Aorta (tissue), 5 donors: ENCODE data around the gene TIAL1. TPM values are rescaled to one million over a fixed set of nuclear protein-coding genes. Genes with fewer than 3 reads are reported as not detected.
A peak's percentile ranks its signal among the peaks of the same experiment; 100 is the strongest.

Source experiments
- ATAC-seq: fragments of 200-7000 bp; cut with Tn5 transposase; one replicate; pipeline ENCODE4 v1.9.1; 2022; ENCODE audit warnings: moderate library complexity; ENCODE audit not compliant: low FRiP score
- DNase-seq, 2 donors: peaks; one replicate each; pipeline ENCODE4 v3.0.0-alpha.2; 2020
- H3K27ac ChIP-seq, 2 donors: one replicate each; pipeline ENCODE4 v1.5.1; 2013; ENCODE audit warnings: low read length in 2 of 2, mild to moderate bottlenecking in 2 of 2, moderate library complexity in 2 of 2, control low read depth in 1 of 2, inconsistent platforms in 1 of 2, low read depth in 1 of 2
- H3K27me3 ChIP-seq, 2 donors: one replicate each; pipeline ENCODE4 v1.6.1; 2013; ENCODE audit warnings: control low read depth in 1 of 2, low read length in 1 of 2, mild to moderate bottlenecking in 1 of 2, moderate library complexity in 1 of 2; ENCODE audit not compliant: insufficient read depth in 2 of 2, control insufficient read depth in 1 of 2
- H3K36me3 ChIP-seq, 2 donors: one replicate each; pipeline ENCODE4 v1.6.1; 2013; ENCODE audit warnings: control low read depth in 1 of 2, low read length in 1 of 2, mild to moderate bottlenecking in 1 of 2; ENCODE audit not compliant: insufficient read depth in 2 of 2, control insufficient read depth in 1 of 2
- H3K4me1 ChIP-seq, 2 donors: one replicate each; pipeline ENCODE4 v1.6.1; 2013; ENCODE audit warnings: low read length in 2 of 2, control low read depth in 1 of 2, mild to moderate bottlenecking in 1 of 2, moderate library complexity in 1 of 2; ENCODE audit not compliant: insufficient read depth in 2 of 2, control insufficient read depth in 1 of 2
- H3K4me3 ChIP-seq, 2 donors: one replicate each; pipeline ENCODE4 v1.5.1; 2013; ENCODE audit warnings: low read length in 2 of 2, control low read depth in 1 of 2, mild to moderate bottlenecking in 1 of 2
- H3K9me3 ChIP-seq: one replicate; pipeline ENCODE4 v1.6.1; 2013; ENCODE audit warnings: mild to moderate bottlenecking, low read length; ENCODE audit not compliant: control insufficient read depth
- WGBS, 2 donors: extraction: QIAGEN DNeasy Blood & Tissue Kit; methylation state at CpG; one replicate each; pipeline ENCODE4 v1.1.7; 2013; 5-methylcytosine and 5-hydroxymethylcytosine counted together
- intact Hi-C, 2 donors: fragments of 100-400 bp; cut with DNase I; formaldehyde crosslinking; loops; one replicate each; pipeline versions ENCODE4 v1.14.2 to v1.15.0; 2022
- polyA plus RNA-seq, 2 donors: library from polyadenylated mRNA; stranded (reverse); fragments of 200-250 nt; gene quantifications; one replicate each; pipeline ENCODE4 v1.2.3, GENCODE V29; 2013
- total RNA-seq, 2 donors: library from RNA; stranded (reverse); fragmentation: NEBNext Ultra II Directional; extraction: Animal tissue kit (Norgen Biotek cat#: 25700); gene quantifications; one replicate each; pipeline ENCODE4 v1.2.1, GENCODE V29; 2021
- donor health status: healthy with polysubstance abuse.
- donor health status: Bipolar disorder and iron deficiency.
- donor health status: DM: no; HTN: no; CAD: no.
- donor health status: DM: no; HTN: no; CAD: no.
- donor health status: DM: yes; HTN: yes; CAD: no.

Gene TIAL1
- total and polyA plus RNA-seq, 4 donors, result 29.2 to 123 (median 83.0) TPM

- Histone ChIP-seq H3K27ac (no peak overlapping the region), H3K36me3 (no peaks in the 10 kb centered on the region), H3K4me3 (no peak overlapping the region), H3K27me3 (no peaks in the 10 kb centered on the region), H3K4me1 (no peaks in the 10 kb centered on the region), H3K9me3 (no peaks in the 10 kb centered on the region)
- intact Hi-C loops, result no loop called here
- no peak for ATAC-seq
- DNase-seq, result no peak
- WGBS, 2 donors, result 75 to 79% methylated on average over 7 of the region's 7 CpGs
Measured at GRCh38 chr10:119638982-119639381, 42.2 kb upstream of the TIAL1 start.

GRCh38 chr10:119637631-119638030 is 40.9 kb upstream of the TIAL1 start:
- Histone ChIP-seq H3K4me1 (no peaks in the 10 kb centered on the region), H3K36me3 (no peaks in the 10 kb centered on the region), H3K27ac (no peak overlapping the region), H3K4me3 (no peak overlapping the region), H3K27me3 (no peaks in the 10 kb centered on the region), H3K9me3 (no peaks in the 10 kb centered on the region)
- WGBS, 2 donors, result 74 to 75% methylated on average over 4 of the region's 4 CpGs
- no peak for ATAC-seq
- no peak for DNase-seq
- intact Hi-C loops, result no loop called here

- intact Hi-C loops, result no loop called here
- DNase-seq, result no peak
- H3K4me3 ChIP-seq, result no peak overlapping the region
- no peak overlapping the region for H3K27ac ChIP-seq
- H3K36me3 ChIP-seq, result no peaks in the 10 kb centered on the region
- WGBS, 2 donors, result 53 to 64% methylated on average over 1 of the region's 1 CpG
- H3K9me3 ChIP-seq, result no peaks in the 10 kb centered on the region
- no peaks in the 10 kb centered on the region for H3K4me1 ChIP-seq
- peak; percentile 71 for ATAC-seq
- no peaks in the 10 kb centered on the region for H3K27me3 ChIP-seq
Measured at GRCh38 chr10:119634219-119634544, 37.4 kb upstream of the TIAL1 start.

GRCh38 chr10:119633538-119634218 is 36.9 kb upstream of the TIAL1 start:
- no peak for ATAC-seq
- H3K27ac ChIP-seq, result no peak overlapping the region

GRCh38 chr10:119630300-119630699 is 33.5 kb upstream of the TIAL1 start:
- Histone ChIP-seq H3K27ac (no peak overlapping the region), H3K27me3 (no peaks in the 10 kb centered on the region), H3K4me3 (no peak overlapping the region), H3K4me1 (no peaks in the 10 kb centered on the region), H3K9me3 (no peaks in the 10 kb centered on the region), H3K36me3 (no peaks in the 10 kb centered on the region)
- intact Hi-C loops, result no loop called here
- DNase-seq (no peak), ATAC-seq (no peak)
- WGBS, 2 donors, result 77 to 91% methylated on average over 5 of the region's 5 CpGs

More at GRCh38 chr10:119633538-119634218, 36.9 kb upstream of the TIAL1 start:
- Histone ChIP-seq H3K27me3 (no peaks in the 10 kb centered on the region), H3K9me3 (no peaks in the 10 kb centered on the region), H3K36me3 (no peaks in the 10 kb centered on the region), H3K4me3 (no peak overlapping the region), H3K4me1 (no peaks in the 10 kb centered on the region)
- WGBS, 2 donors, result 68 to 72% methylated on average over 3 of the region's 3 CpGs
- DNase-seq, result no peak
- intact Hi-C loops, result no loop called here

- no peak for DNase-seq
- intact Hi-C loops, result no loop called here
- Histone ChIP-seq H3K27me3 (no peaks in the 10 kb centered on the region), H3K4me3 (no peak overlapping the region), H3K9me3 (no peaks in the 10 kb centered on the region), H3K27ac (no peak overlapping the region), H3K4me1 (no peaks in the 10 kb centered on the region), H3K36me3 (no peaks in the 10 kb centered on the region)
- 97 to 99% methylated on average over 6 of the region's 6 CpGs for WGBS, 2 donors
- no peak for ATAC-seq
Measured at GRCh38 chr10:119625570-119626280, 29.0 kb upstream of the TIAL1 start.

- H3K36me3 ChIP-seq, result no peaks in the 10 kb centered on the region
- ATAC-seq (no peak), DNase-seq (no peak)
- H3K4me1 ChIP-seq, result no peaks in the 10 kb centered on the region
- intact Hi-C loops, result no loop called here
- no peak overlapping the region for H3K4me3 ChIP-seq
- WGBS, 2 donors, result 71 to 76% methylated on average over 3 of the region's 3 CpGs
- H3K9me3 ChIP-seq, result no peaks in the 10 kb centered on the region
- H3K27ac ChIP-seq, result no peak overlapping the region
- no peaks in the 10 kb centered on the region for H3K27me3 ChIP-seq
Measured at GRCh38 chr10:119621078-119621384, 24.3 kb upstream of the TIAL1 start.

- ATAC-seq (no peak), DNase-seq (no peak)
- Histone ChIP-seq H3K27me3 (no peaks in the 10 kb centered on the region), H3K36me3 (no peaks in the 10 kb centered on the region), H3K9me3 (no peaks in the 10 kb centered on the region), H3K27ac (no peak overlapping the region), H3K4me1 (no peaks in the 10 kb centered on the region), H3K4me3 (no peak overlapping the region)
- WGBS, 2 donors, result 75 to 80% methylated on average over 10 of the region's 10 CpGs
- intact Hi-C loops, result no loop called here
Measured at GRCh38 chr10:119620241-119621077, 23.7 kb upstream of the TIAL1 start.
